Parathyroid adenoma (tissue), 2 donors: ENCODE measurements around the gene STAMBPL1.

ENCODE experiments used
- H2AFZ ChIP-seq: fragments of 300-600 bp; sonication (generic); one replicate; pipeline ENCODE4 v1.7.0; 2017; ENCODE audit warnings: antibody characterized with exemption, mild to moderate bottlenecking
- H3K27ac ChIP-seq: fragments of 300-600 bp; sonication (generic); one replicate; pipeline ENCODE4 v1.7.0; 2017
- H3K27me3 ChIP-seq: fragments of 300-600 bp; sonication (generic); one replicate; pipeline ENCODE4 v1.7.0; 2017; ENCODE audit warnings: low read length; ENCODE audit not compliant: control insufficient read depth, insufficient read depth
- H3K36me3 ChIP-seq: fragments of 300-600 bp; sonication (generic); one replicate; pipeline ENCODE4 v1.7.0; 2017; ENCODE audit warnings: low read length; ENCODE audit not compliant: control insufficient read depth, insufficient read depth
- H3K4me1 ChIP-seq: fragments of 300-600 bp; sonication (generic); one replicate; pipeline ENCODE4 v1.7.0; 2017; ENCODE audit warnings: control low read depth
- H3K4me2 ChIP-seq: fragments of 300-600 bp; sonication (generic); one replicate; pipeline ENCODE4 v1.7.0; 2017; ENCODE audit warnings: low read length
- H3K4me3 ChIP-seq: fragments of 300-600 bp; sonication (generic); one replicate; pipeline ENCODE4 v1.7.0; 2017; ENCODE audit warnings: low read depth, low read length
- H3K79me2 ChIP-seq: fragments of 300-600 bp; sonication (generic); one replicate; pipeline ENCODE4 v1.7.0; 2017; ENCODE audit warnings: control low read depth
- H3K9ac ChIP-seq: fragments of 300-600 bp; sonication (generic); one replicate; pipeline ENCODE4 v1.7.0; 2017; ENCODE audit warnings: mild to moderate bottlenecking
- H3K9me3 ChIP-seq: fragments of 300-600 bp; sonication (generic); one replicate; pipeline ENCODE4 v1.7.0; 2017; ENCODE audit warnings: low read length; ENCODE audit not compliant: control insufficient read depth
- TF ChIP-seq, protein P1 (sequence below): fragments of 300-600 bp; sonication (generic); IDR thresholded peaks from one replicate; pipeline ENCODE4 v1.7.0; 2017; ENCODE audit warnings: antibody characterized with exemption, mild to moderate bottlenecking
- donor health status: primary hyperparathyroidism.

Gene STAMBPL1

DNA sequence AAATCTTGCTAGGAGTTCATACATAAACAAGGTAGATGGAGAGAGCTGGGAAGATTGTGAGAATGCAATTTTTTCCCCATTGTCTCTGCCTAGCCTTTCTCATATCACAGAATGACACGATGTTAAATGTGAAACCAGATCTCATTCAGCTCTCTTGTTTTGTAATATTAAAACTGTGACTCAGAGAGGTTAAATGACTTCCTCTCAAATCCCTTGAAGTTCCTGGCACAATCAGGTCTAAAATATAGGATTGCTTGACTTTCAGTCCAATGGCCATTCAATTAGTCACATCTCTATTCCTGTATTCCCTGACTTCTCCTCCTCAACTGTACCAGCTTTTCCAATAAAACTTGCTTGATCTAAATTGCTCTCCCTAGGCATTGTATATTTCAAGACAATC lies 31.5 kb upstream of the STAMBPL1 start:
- no peaks in the 10 kb centered on the region for H3K36me3 ChIP-seq
- H3K79me2 ChIP-seq, result no peaks in the 10 kb centered on the region
- no peak overlapping the region for H3K4me3 ChIP-seq
- H3K4me1 ChIP-seq, result no peaks in the 10 kb centered on the region
- TF ChIP-seq, protein P1, sequence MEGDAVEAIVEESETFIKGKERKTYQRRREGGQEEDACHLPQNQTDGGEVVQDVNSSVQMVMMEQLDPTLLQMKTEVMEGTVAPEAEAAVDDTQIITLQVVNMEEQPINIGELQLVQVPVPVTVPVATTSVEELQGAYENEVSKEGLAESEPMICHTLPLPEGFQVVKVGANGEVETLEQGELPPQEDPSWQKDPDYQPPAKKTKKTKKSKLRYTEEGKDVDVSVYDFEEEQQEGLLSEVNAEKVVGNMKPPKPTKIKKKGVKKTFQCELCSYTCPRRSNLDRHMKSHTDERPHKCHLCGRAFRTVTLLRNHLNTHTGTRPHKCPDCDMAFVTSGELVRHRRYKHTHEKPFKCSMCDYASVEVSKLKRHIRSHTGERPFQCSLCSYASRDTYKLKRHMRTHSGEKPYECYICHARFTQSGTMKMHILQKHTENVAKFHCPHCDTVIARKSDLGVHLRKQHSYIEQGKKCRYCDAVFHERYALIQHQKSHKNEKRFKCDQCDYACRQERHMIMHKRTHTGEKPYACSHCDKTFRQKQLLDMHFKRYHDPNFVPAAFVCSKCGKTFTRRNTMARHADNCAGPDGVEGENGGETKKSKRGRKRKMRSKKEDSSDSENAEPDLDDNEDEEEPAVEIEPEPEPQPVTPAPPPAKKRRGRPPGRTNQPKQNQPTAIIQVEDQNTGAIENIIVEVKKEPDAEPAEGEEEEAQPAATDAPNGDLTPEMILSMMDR, result no peak
- no peak overlapping the region for H3K4me2 ChIP-seq
- no peaks in the 10 kb centered on the region for H3K9me3 ChIP-seq
- no peaks in the 10 kb centered on the region for H3K27me3 ChIP-seq
- H2AFZ ChIP-seq, result no peak overlapping the region
- no peak overlapping the region for H3K9ac ChIP-seq
- no peak overlapping the region for H3K27ac ChIP-seq

GRCh38 chr10:88849234-88849633 lies 30.8 kb upstream of the STAMBPL1 start:
- no peaks in the 10 kb centered on the region for H3K36me3 ChIP-seq
- no peak overlapping the region for H3K4me2 ChIP-seq
- H3K4me3 ChIP-seq, result no peak overlapping the region
- no peaks in the 10 kb centered on the region for H3K79me2 ChIP-seq
- no peak overlapping the region for H2AFZ ChIP-seq
- H3K4me1 ChIP-seq, result no peaks in the 10 kb centered on the region
- no peaks in the 10 kb centered on the region for H3K9me3 ChIP-seq
- no peak overlapping the region for H3K27ac ChIP-seq
- H3K9ac ChIP-seq, result no peak overlapping the region
- no peaks in the 10 kb centered on the region for H3K27me3 ChIP-seq
- TF ChIP-seq, protein P1, result no peak

DNA sequence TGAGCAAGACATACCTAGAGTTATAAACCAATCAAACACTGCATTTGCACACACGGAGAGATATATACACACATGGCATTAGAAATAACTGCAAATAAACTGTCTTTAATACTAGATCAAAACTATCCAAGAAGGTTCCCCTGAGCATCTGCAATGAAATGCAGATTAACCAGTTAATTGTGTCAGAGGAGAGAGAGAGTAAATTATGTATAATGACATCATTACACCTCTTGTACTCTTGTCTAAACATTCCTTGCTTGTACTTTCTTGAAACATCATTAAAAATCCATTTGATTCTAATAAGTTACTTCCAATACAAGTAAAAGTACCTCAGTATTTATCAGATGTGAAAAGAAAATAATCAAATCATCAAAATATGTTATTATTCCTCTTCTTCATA lies 29.3 kb upstream of the STAMBPL1 start:
- H3K4me3 ChIP-seq, result no peak overlapping the region
- no peak overlapping the region for H3K9ac ChIP-seq

GRCh38 chr10:88851706-88852105 lies 28.3 kb upstream of the STAMBPL1 start, which contains the start of gene ANKRD22:
Gene ANKRD22, minus strand, starts transcription at chr10:88851844. Its CDS starts 237 bp downstream, at chr10:88851607.
- H3K9ac ChIP-seq, result no peak within 1 kb of the TSS
- H3K4me3 ChIP-seq, result no peak within 1 kb of the TSS
- no peaks in the 10 kb centered on the region for H3K4me1 ChIP-seq
- TF ChIP-seq, protein P1, result no peak
- no peak within 1 kb of the TSS for H3K4me2 ChIP-seq
- H3K36me3 ChIP-seq, result no peaks in the 10 kb centered on the region
- H2AFZ ChIP-seq, result no peak within 1 kb of the TSS
- no peaks in the 10 kb centered on the region for H3K9me3 ChIP-seq
- no peaks in the 10 kb centered on the region for H3K79me2 ChIP-seq
- no peak within 1 kb of the TSS for H3K27ac ChIP-seq
- no peaks in the 10 kb centered on the region for H3K27me3 ChIP-seq

More for the DNA sequence above, 29.3 kb upstream of the STAMBPL1 start:
- H3K79me2 ChIP-seq, result no peaks in the 10 kb centered on the region
- no peaks in the 10 kb centered on the region for H3K9me3 ChIP-seq
- no peak overlapping the region for H3K27ac ChIP-seq
- no peak overlapping the region for H3K4me2 ChIP-seq
- H2AFZ ChIP-seq, result no peak overlapping the region
- no peaks in the 10 kb centered on the region for H3K4me1 ChIP-seq
- TF ChIP-seq, protein P1, result no peak
- no peaks in the 10 kb centered on the region for H3K27me3 ChIP-seq
- no peaks in the 10 kb centered on the region for H3K36me3 ChIP-seq

- Histone ChIP-seq H3K79me2 (no peaks in the 10 kb centered on the region), H3K4me2 (no peak overlapping the region), H2AFZ (no peak overlapping the region), H3K36me3 (no peaks in the 10 kb centered on the region), H3K9me3 (no peaks in the 10 kb centered on the region), H3K9ac (no peak overlapping the region), H3K27me3 (no peaks in the 10 kb centered on the region), H3K4me3 (no peak overlapping the region), H3K4me1 (no peaks in the 10 kb centered on the region), H3K27ac (no peak overlapping the region)
- TF ChIP-seq, protein P1, result no peak
Observed at GRCh38 chr10:88852327-88852726, 27.7 kb upstream of the STAMBPL1 start.
